SIG-M5 treated with dmso at 0.1 percent for 504 hours (cell line): ENCODE data around the gene DDR1.

Experiments used
- DNase-seq: peaks from one replicate; lab custom pipeline; 2025; ENCODE audit not compliant: unreplicated experiment; lab: John Stamatoyannopoulos, UW

Gene DDR1

DNA sequence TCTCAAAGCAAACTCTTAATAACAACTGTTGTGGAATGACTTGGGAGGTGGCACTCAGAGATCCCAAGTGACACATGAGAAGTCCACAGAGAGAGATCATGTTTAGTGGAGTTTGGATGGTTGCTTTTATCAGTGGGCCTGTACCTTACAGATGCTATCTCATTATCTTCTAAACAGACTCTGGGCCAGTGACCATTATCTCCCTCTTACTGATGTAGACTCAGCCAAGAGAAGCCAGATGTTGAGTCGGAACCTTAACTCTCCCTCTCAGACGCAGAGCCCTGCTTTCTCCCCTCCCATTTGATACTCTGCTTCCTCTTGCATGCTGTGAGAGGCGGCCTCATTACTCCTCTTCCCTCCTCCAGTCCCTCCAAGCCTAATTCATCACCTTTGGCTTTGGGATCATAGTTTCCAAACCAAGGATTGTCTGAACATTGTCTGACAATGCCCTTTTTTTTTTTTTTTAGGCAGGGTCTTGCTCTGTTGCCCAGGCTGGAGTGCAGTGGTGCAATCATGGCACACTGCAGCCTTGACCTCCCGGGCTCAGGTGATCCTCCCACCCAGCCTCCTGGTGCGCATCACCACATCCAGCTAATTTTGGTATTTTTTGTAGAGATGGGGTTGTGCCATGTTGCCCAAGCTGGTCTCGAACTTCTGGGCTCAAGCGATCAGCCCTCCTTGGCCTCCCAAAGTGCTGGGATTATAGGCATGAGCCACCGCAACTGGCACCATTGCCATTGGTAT lies 4.5 kb upstream of the DDR1 start:
- no peak for DNase-seq

- no peak for DNase-seq
These were observed 3.5 kb upstream of the DDR1 start for GRCh38 chr6:30880698-30881252.

DNA sequence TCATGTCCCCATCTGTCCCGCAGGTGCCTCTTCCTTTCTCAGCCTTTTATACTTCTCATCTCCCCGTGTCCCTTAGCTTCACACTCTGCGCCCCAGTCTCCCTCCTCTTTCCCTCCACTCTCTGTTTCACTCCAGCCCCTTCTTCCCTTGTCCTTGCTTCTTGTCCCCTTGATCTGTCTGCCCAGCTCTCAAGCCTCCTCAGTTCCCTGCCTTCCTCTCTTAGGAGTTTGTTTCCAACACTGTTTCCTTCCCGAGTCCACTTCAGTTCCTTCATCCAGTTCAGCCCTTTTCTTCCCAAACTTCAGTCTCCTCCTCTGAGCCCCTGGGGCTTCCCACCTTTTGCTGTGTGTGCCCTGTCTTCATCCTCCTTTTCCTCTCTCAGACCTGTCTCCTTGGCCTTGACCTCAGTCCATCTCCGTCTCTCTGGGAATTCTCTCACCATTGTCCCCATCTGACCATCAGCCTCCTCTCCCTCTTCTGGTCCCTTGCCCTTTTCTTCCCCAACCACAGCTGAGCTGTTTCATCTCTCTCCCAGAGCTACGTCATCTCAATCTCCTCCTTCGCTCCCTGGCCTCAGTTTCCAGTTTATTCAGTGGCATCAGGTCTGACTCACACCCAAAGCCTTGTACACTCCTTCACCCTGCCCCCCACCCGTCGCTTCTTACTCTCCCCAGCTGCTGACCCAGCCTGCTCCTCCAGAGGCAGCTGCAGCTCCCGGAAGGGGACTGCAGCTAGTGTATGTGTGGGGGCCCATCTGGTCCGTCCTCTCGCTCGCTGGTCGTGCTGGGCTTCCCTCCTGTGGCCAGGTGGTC lies 2.7 kb upstream of the DDR1 start:
- no peak for DNase-seq

- no peak for DNase-seq
These were observed 2.0 kb upstream of the DDR1 start for GRCh38 chr6:30882204-30882758.

- peak; percentile 8 for DNase-seq
These were observed 1.3 kb upstream of the DDR1 start for GRCh38 chr6:30882759-30883684.

DNA sequence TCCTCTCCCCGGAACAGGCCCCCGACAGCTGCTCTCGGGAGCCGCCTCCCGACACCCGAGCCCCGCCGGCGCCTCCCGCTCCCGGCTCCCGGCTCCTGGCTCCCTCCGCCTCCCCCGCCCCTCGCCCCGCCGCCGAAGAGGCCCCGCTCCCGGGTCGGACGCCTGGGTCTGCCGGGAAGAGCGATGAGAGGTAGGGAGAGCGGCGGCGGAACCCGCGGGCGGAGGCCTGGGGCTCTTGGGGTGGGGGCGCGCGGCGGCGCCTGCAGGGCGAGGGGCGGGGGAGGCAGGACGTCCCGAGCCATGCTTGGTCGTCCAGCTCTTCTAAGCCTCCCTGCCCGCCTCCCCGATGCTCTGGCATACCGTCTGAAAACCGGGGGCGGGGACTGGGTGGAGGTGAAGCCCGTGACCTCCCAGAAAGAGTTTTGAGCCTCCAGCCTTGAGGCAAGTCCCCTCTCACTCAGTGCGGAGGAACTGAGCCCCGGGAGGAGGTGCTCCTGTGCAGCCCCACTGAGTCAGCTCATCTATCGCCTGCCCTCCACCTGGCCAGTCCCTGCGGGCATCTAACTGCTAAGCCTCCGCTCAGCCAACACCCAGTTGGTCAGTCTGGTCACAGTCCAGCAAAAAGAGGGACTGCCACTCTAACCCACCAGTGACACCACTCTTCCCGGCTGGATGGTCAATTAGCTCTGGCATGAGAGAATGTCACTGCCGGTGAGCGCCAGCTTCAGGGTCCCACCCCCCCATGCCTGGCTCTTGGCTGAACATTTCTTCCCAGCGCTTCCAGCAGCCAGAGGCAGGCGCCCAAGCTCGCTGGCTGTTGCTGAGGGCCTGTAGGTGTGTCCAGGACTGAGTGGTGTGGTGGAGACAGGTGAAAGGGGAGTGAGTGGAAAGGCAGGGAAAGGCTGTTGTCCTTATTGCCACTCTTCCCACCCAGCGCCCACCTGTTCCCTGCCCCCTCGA lies 482 bp downstream of the DDR1 start:
- no peak for DNase-seq

GRCh38 chr6:30885481-30885998 lies 1.2 kb downstream of the DDR1 start:
- DNase-seq = peak; percentile 16

DNA sequence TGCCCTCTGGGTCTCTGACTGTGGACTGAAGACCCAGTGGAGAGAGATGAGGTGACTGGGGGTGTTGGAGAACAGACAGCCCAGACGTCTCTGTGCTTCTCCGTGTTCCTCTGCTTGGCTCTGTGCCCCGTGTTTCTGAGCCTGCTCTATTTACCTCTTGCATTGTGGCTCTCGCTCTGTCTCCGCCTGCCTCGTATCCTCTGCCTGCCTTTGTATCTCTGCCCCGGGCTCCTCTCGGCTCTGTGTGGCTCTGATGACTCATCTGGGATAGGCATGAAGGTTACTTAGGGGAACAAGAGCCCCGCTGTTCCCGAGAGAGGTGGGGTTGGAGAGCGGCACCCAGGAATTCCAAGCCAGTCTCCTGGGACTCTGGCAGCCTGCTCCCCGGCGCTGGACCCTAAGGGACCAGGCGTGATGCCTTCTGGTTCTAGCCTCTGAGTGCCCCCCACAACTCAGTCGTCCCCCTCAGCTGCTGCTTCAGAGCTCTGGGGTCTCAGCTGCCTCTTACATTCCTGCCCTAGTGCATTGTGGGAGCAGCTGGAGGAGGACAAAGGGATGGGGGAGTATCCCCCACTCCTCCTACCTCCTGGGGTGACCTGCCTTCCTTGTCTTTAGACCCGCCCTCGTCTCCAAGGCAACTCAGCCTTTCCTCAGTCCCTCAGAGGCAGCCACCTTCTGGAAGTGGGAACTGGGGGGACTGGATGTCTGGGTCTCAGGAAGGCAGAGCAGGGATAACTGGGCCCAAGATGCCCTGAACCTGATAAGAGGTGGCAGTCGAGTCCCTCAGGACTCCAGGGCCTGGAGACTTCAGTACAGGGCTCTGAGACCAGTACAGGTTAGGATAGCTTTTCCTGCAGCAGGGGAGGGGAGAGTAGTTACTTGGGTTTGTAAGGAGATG lies 1.9 kb downstream of the DDR1 start:
- DNase-seq = peak; percentile 35

GRCh38 chr6:30886897-30887255 lies 2.6 kb downstream of the DDR1 start:
- no peak for DNase-seq

DNA sequence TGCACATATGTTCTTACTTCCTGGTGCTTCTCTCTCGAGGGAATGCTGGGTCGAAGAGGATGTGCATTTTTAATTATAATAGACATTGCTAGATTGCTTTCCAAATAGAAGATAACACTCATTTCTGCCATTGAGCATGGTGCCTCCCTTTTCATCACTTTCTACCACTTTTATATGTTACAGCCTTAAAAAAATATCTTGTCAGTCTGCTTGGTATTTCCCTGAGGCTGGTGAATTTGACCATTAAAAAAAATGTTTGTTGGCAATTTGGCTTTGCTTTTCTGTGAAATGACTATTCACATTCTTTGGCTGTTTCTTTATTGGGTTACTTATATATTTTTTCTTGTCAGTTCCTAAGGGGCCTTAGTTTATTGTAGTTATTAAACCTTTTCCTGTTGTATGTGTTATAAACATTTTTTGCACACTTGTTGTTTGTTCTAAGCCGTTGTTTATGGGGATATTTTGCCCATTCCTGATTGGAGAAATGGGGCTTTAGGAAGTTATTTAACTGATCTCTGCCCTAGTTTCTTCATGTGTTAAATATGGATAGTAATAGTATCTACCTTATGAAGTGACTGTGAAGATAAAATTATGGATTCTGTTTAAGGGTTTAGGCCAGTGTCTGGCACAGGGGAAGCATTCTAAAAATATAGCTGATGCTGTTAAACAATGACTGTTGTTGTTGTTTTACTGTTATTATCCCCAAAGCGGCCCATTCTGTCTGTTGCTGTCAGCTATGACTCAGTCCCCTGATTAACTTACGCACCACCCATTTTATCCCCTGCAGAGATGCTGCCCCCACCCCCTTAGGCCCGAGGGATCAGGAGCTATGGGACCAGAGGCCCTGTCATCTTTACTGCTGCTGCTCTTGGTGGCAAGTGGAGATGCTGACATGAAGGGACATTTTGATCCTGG lies 3.8 kb downstream of the DDR1 start:
- no peak for DNase-seq

- no peak for DNase-seq
These were observed 4.6 kb downstream of the DDR1 start for GRCh38 chr6:30888816-30889495.

DNA sequence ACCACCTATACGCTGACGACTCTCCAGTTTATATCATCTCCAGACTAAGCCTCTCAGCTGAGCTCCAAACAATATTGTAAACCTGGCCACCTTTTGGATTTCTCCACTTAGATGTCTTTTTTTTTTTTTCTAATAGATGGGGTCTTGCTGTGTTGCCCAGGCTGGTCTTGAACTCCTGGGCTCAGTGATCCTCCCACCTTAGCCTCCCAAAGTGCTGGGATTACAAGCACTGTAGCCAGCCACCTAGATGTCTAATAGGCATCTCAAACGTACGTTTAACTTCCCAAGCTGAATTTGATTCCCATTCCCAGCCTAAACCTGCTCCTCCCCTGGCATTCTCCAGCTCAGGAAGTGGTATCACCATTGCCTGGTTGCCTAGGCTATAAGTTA lies 5.2 kb downstream of the DDR1 start:
- no peak for DNase-seq

- DNase-seq = no peak
These were observed 5.8 kb downstream of the DDR1 start for GRCh38 chr6:30889921-30890645.

GRCh38 chr6:30890646-30891449 lies 6.5 kb downstream of the DDR1 start:
- DNase-seq = no peak

- no peak for DNase-seq
These were observed 7.1 kb downstream of the DDR1 start for GRCh38 chr6:30891450-30891723.
